Activated T-cell treated with anti-CD3 and anti-CD28 coated beads, Interleukin-2, amount 50 U/mL, for 48 hours (primary cell): Measurements from ENCODE around the gene C20orf204.
"Not testable (repeated sequence)": the region's sequence is repeated elsewhere in the genome, so short reads cannot be mapped to it uniquely, and the experiment has no call there.

Experiments
- DNase-seq, 2 experiments: peaks; one replicate each; pipeline ENCODE4 v3.0.0-alpha.2; 2020

Gene C20orf204

DNA sequence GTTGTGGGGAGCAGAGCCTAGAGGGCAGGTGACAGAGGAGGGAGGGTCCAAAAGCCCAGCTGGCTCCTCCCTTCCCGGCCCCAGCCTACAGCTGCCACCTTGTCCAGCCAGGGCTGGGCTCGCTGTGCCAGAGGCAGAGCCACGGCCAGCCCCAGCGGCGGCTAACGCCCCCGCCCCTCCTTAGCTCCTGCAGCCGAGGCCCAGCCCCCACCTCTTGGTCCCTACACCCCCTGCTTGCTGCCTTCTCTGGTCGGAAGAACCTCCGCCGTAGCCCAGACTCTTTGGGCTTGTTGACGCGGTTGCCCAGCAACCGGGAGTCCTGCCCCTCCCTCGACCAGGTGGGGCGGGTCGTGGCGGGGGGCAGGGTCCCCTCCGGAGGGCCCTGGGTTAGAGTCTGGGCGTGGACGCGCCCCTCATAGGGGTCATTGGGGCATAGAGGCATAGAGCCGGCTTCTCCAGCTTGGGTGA, 48.7 kb downstream of the C20orf204 start:
- DNase-seq: no peak

DNA sequence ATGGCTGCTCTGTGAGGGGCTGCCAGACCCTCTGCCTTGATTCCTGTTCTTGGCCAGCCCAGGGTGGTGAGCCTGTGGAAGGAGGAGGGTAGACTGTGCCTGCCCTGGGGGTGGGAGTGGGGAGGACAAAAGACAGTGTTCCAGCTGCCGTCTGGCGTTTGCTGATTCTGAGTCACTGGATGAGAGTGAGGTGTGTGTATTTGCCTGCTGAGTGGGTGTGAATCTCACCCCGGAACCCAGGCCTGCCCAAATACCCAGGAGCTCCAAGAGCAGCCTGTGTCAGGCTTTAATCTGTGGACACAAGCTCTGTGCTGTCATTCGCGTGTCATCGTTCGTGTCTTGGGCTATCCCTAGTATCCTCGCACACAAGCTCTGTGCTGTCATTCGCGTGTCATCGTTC, 50.8 kb downstream of the C20orf204 start:
- no peak for DNase-seq

DNA sequence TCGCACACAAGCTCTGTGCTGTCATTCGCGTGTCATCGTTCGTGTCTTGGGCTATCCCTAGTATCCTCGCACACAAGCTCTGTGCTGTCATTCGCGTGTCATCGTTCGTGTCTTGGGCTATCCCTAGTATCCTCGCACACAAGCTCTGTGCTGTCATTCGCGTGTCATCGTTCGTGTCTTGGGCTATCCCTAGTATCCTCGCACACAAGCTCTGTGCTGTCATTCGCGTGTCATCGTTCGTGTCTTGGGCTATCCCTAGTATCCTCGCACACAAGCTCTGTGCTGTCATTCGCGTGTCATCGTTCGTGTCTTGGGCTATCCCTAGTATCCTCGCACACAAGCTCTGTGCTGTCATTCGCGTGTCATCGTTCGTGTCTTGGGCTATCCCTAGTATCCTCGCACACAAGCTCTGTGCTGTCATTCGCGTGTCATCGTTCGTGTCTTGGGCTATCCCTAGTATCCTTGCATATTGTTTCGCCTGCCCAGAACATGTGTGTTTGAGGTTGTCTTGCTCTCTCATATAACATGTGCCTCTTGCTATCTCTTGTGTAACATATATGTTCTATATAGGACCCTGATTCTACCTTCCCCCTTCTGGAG, 51.3 kb downstream of the C20orf204 start:
- not testable (repeated sequence) for DNase-seq

DNA sequence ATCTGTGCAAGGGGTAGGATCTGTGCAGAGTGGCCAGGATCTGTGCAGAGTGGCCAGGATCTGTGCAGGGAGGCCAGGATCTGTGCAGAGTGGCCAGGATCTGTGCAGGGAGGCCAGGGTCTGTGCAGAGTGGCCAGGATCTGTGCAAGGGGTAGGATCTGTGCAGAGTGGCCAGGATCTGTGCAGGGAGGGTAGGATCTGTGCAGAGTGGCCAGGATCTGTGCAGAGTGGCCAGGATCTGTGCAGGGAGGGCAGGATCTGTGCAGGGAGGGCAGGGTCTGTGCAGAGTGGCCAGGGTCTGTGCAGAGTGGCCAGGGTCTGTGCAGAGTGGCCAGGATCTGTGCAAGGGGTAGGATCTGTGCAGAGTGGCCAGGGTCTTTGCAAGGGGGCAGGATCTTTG, 52.6 kb downstream of the C20orf204 start:
- DNase-seq: not testable (repeated sequence)
